C4-2B (cell line): ENCODE results near the gene PIP5K1C.

Source experiments
- CTCF ChIP-seq: fragments of 450-650 bp; conservative IDR thresholded peaks from 2 replicates; pipeline ENCODE4 v1.5.1; 2017; ENCODE audit warnings: mild to moderate bottlenecking
- ZFX ChIP-seq: fragments of 450-650 bp; IDR thresholded peaks from 2 replicates; pipeline ENCODE4 v1.6.1; 2017

- TF ChIP-seq CTCF (no peak), ZFX (no peak)
Observed at GRCh38 chr19:3680939-3681338, 19.3 kb downstream of the PIP5K1C start.
